ENCODE data around the gene SEZ6. TPM values are rescaled to one million over a fixed set of nuclear protein-coding genes. Genes with fewer than 3 reads are reported as not detected.
A peak's percentile ranks its signal among the peaks of the same experiment; 100 is the strongest.

Gene SEZ6
- total RNA-seq, 1 experiment from 2014 or later = not detected

- no peak for DNase-seq (ENCODE audit: low read depth, low spot score)
- in situ Hi-C loops (cut with HindIII; ENCODE audit: low pct_unique_long_range_greater_than_20kb, low sequenced_read_pairs) = no loop called here
These were observed 37.5 kb downstream of the SEZ6 start for GRCh38 chr17:28968231-28968913.

- in situ Hi-C loops (cut with HindIII; ENCODE audit: low pct_unique_long_range_greater_than_20kb, low sequenced_read_pairs) = no loop called here
- DNase-seq (ENCODE audit: low read depth, low spot score) = no peak
These were observed 38.4 kb downstream of the SEZ6 start for GRCh38 chr17:28967221-28968135.

- in situ Hi-C loops (cut with HindIII; ENCODE audit: low pct_unique_long_range_greater_than_20kb, low sequenced_read_pairs) = no loop called here
- DNase-seq (ENCODE audit: low read depth, low spot score) = no peak
These were observed 42.0 kb downstream of the SEZ6 start for GRCh38 chr17:28963841-28964240.

GRCh38 chr17:28963055-28963611 is 42.7 kb downstream of the SEZ6 start:
- in situ Hi-C loops (cut with HindIII; ENCODE audit: low pct_unique_long_range_greater_than_20kb, low sequenced_read_pairs) = no loop called here
- DNase-seq (ENCODE audit: low read depth, low spot score) = no peak

GRCh38 chr17:28961391-28961790 is 44.4 kb downstream of the SEZ6 start:
- in situ Hi-C loops (cut with HindIII; ENCODE audit: low pct_unique_long_range_greater_than_20kb, low sequenced_read_pairs) = no loop called here
- DNase-seq (ENCODE audit: low read depth, low spot score) = no peak

GRCh38 chr17:28960256-28961061 is 45.4 kb downstream of the SEZ6 start:
- in situ Hi-C loops (cut with HindIII; ENCODE audit: low pct_unique_long_range_greater_than_20kb, low sequenced_read_pairs) = no loop called here
- DNase-seq (ENCODE audit: low read depth, low spot score) = no peak

GRCh38 chr17:28959471-28959871 is 46.4 kb downstream of the SEZ6 start:
- in situ Hi-C loops (cut with HindIII; ENCODE audit: low pct_unique_long_range_greater_than_20kb, low sequenced_read_pairs) = no loop called here
- DNase-seq (ENCODE audit: low read depth, low spot score) = no peak

GRCh38 chr17:28958820-28959455 is 46.9 kb downstream of the SEZ6 start:
- in situ Hi-C loops (cut with HindIII; ENCODE audit: low pct_unique_long_range_greater_than_20kb, low sequenced_read_pairs) = no loop called here

GRCh38 chr17:28957992-28958355 is 47.9 kb downstream of the SEZ6 start:
- in situ Hi-C loops (cut with HindIII; ENCODE audit: low pct_unique_long_range_greater_than_20kb, low sequenced_read_pairs) = no loop called here
- no peak for DNase-seq (ENCODE audit: low read depth, low spot score)

More at GRCh38 chr17:28958820-28959455, 46.9 kb downstream of the SEZ6 start:
- no peak for DNase-seq (ENCODE audit: low read depth, low spot score)

- in situ Hi-C loops (cut with HindIII; ENCODE audit: low pct_unique_long_range_greater_than_20kb, low sequenced_read_pairs) = no loop called here
- DNase-seq (ENCODE audit: low read depth, low spot score) = no peak
These were observed 48.4 kb downstream of the SEZ6 start for GRCh38 chr17:28957277-28957991.

GRCh38 chr17:28956861-28957260 is 49.0 kb downstream of the SEZ6 start:
- DNase-seq (ENCODE audit: low read depth, low spot score) = no peak
- in situ Hi-C loops (cut with HindIII; ENCODE audit: low pct_unique_long_range_greater_than_20kb, low sequenced_read_pairs) = no loop called here

GRCh38 chr17:28956112-28956511 is 49.7 kb downstream of the SEZ6 start:
- no peak for DNase-seq (ENCODE audit: low read depth, low spot score)
- in situ Hi-C loops (cut with HindIII; ENCODE audit: low pct_unique_long_range_greater_than_20kb, low sequenced_read_pairs) = no loop called here

- in situ Hi-C loops (cut with HindIII; ENCODE audit: low pct_unique_long_range_greater_than_20kb, low sequenced_read_pairs) = no loop called here
- no peak for DNase-seq (ENCODE audit: low read depth, low spot score)
These were observed 50.4 kb downstream of the SEZ6 start for GRCh38 chr17:28955408-28955807.

GRCh38 chr17:28954886-28955285 is 50.9 kb downstream of the SEZ6 start:
- in situ Hi-C loops (cut with HindIII; ENCODE audit: low pct_unique_long_range_greater_than_20kb, low sequenced_read_pairs) = no loop called here
- no peak for DNase-seq (ENCODE audit: low read depth, low spot score)

- in situ Hi-C loops (cut with HindIII; ENCODE audit: low pct_unique_long_range_greater_than_20kb, low sequenced_read_pairs) = no loop called here
- DNase-seq (ENCODE audit: low read depth, low spot score) = peak; percentile 67
These were observed 52.3 kb downstream of the SEZ6 start for GRCh38 chr17:28953444-28954118.
